ENCODE data around the gene SLC13A4.
"Not testable (repeated sequence)": the region's sequence is repeated elsewhere in the genome, so short reads cannot be mapped to it uniquely, and the experiment has no call there.

The SLC13A4 gene

GRCh38 chr7:135717693-135718092 lies 10.3 kb downstream of the SLC13A4 start:
- no peak for DNase-seq

- peak; percentile 7 for DNase-seq
Measured at GRCh38 chr7:135716677-135717238, 11.2 kb downstream of the SLC13A4 start.

DNA sequence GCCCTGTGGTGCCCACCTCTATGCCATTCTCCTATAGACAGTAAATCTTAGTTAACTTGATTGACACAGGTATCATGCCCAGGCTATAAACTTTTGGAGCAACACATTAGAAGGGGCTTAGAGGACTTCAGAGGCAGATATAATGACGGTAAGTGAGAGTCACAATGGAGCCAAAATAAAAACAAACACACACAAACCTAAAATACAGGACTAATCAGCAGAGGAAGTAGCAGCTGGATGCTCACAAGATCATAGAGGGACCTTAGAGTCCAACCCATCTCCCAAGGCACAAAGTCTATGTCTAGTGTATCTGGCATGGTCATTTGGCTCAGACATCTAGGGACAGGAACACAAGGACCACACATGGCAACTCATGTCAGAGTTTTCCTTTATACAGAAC lies 12.3 kb downstream of the SLC13A4 start:
- no peak for DNase-seq

GRCh38 chr7:135715055-135715522 lies 12.9 kb downstream of the SLC13A4 start:
- no peak for DNase-seq

DNA sequence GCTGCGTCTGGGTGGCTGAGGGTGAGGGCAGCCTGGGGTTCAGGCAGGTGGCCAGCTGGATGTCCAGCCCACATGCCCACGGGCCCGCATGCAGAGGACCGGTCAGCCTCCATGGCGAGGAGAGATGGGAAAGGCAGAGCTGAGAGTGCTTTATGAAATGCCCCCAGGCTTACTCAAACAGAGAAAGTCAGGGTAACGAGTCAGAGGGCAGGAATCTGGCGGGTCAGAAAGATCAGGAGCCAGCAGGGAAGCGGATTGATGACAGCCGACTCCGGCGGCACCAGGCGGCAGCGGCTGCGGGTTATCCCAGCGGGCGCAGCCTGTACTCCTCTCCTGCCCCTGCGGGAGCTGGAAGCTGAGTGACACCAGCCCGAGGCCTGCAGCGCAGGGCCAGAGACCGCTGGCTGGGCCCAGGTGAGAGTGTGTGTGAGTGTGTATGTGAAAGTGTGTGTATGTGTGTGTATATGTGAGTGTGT lies 13.4 kb downstream of the SLC13A4 start:
- no peak for DNase-seq

- no peak for DNase-seq
Measured at GRCh38 chr7:135713836-135714470, 14.0 kb downstream of the SLC13A4 start.

DNA sequence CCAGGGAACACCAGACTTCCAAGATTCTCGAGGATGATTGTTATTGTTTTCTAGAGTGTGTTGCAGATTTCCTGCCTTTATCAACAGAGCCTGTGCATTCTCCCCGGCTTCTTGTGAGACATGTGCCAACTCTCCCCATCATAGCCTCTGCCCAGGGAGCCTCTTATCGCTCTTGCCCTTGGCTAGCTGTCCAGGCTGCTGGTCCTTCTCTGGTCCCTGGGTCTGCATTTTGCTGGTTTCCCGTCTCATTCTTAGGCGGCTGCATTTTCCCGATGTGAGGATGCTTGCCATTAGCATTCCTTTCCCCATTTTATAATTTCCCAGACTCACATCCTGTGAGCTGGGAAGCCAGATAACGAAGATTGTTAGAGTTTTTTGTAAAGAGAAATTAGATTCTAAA lies 15.2 kb downstream of the SLC13A4 start:
- no peak for DNase-seq

DNA sequence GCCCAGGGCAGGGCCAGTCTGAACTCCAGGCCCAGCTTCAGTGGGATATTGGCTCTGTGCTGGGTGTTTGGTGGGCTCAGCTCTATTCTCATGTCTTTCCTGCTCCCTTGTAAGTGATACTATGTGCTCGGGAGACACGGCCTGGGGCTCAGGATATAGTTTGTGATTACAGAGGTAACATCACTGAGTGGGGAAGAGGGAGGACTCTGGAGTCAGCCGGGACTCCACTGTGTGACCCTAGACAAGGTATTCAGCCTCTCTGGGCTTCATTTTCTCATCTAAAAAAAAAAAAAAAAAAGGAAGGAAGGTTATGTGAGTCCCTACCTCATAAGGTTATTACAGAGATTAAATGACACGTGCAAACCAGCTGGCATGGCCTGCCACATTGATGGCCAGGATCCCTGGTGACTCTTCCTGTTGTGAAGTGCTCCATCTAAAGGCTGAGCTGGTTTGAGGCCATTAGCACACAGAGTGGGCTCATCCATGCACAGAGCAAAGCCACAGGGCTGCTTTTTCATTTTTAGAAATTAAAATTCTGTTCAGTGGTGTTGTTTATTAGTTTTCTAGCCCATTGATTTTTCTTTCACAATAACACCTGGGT lies 15.7 kb downstream of the SLC13A4 start:
- no peak for DNase-seq

DNA sequence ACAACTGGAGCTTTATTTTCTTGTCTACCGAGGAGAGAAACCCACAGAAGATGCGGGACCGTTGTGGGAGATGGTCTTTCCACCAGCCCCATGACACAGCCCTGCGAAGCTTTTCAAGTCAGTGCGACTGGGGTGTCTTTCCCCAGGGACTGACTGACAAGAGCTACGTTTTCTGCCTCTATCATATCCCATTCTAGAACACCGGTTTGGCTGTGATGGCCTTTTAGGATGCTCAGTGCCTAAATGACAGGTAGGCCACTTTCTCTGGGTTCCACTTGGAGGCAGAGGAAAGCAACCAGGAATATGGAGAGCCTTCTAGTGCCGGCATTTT lies 16.9 kb downstream of the SLC13A4 start:
- no peak for DNase-seq

- DNase-seq = no peak
Measured at GRCh38 chr7:135710417-135711138, 17.4 kb downstream of the SLC13A4 start.

DNA sequence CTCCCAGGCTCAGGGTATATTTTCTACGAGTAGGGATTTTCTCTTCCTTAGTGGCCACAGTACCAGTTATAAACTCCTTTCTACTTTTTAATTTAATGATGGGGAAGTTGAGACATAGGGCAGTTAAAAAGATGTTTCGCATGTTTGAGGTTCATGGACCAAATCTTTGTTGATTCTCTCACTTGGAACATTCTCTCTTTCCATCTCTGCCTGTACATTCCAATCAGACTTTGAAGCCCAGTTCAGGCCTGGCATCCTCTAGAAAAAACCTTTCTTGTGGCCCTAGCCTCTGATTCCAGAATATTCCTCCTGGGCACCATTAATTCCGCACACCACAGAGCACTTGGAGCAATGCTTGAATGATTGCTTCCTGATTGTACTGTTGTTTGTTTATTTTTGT lies 18.5 kb downstream of the SLC13A4 start:
- no peak for DNase-seq

GRCh38 chr7:135708041-135708440 lies 19.9 kb downstream of the SLC13A4 start:
- DNase-seq = no peak

DNA sequence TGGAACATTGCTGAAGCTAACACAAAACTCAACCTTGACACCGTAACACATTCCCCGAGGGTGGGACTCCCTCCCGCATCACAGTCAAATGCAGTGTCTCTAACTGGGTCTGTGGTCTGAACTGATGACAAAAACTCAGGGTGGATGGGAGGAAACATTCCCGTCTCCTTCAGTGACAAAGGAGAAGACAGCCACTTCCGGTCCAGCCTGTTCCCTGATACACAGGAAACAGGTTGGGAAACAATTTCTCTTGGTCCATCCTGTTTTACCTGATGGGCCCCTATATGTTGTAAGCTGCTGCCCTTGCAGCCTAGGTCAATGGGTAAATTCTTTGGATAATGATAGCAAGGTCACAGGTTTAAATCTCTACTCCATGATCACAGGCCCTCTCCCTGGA lies 20.4 kb downstream of the SLC13A4 start:
- no peak for DNase-seq

DNA sequence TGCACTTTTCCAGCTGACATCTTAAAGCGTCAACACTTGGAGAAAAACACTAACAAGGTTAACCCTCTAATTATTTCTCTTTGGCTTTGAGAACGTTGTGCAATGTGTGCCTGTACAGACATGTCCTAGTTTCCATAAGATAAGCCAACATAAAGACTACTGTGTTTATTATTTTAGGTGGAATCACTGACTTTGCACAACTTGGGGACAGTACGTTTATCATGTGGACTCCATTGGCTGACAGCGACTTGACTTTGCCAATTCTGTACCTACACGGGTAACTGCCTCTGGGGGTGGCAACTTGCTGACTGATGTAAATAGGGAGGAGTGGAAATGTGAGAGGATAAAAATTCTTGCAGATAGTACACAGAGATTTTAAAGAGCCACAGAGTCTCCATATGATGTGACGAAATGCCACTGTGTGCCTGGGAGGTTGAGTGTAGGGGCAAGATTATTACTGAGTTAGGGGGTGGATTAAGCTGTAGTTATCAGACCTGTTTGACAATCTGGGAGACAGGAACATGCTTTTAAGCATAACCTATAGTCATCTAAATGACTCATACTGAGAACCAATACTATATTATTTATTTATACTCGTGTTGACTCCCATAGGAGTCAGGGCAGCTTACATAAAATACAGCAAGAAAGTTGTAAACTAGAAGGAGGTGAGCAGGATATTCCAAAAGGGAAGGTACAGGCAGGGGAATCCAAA lies 21.0 kb downstream of the SLC13A4 start:
- DNase-seq = no peak

- DNase-seq = no peak
Measured at GRCh38 chr7:135706038-135706742, 21.8 kb downstream of the SLC13A4 start.

DNA sequence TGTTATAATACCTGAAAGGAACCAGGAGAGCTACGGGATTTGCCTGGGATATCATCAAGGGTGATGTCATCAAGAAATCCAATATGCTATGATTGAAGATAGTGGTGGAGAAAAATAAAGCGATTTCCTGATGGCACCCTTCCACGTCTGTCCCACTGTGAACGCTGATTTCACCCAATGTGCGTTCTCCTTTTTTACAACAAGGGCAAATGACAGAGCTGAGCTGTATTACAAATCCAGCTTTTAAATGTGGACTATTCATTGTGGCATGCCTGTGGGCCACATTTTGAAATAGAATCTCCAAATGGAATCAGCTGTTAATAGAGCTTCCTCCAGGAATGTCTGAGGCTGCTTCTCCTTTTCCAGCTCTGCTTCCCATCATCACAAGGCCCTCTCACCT lies 23.3 kb downstream of the SLC13A4 start:
- no peak for DNase-seq

DNA sequence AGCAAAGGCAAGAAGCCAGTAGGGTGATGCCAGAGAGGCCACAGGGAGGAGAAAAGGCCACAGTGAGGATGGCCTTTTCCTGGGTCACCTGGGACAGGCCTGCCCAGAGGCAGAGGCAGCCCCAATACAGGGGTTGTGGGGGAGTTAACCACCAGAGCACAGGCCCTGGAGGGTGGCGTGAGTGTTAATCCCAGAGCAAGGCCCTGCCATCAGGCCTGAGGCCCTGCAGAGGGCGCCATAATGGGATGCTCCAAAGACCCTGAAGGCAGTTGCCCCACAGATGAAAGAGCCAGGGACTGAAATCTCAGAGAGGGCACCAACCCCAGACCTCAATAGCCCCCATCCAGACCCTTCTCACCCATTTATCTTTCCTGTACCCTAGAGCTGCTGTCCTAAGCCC lies 23.9 kb downstream of the SLC13A4 start:
- DNase-seq = no peak

- DNase-seq = no peak
Measured at GRCh38 chr7:135697276-135698049, 30.5 kb downstream of the SLC13A4 start.

DNA sequence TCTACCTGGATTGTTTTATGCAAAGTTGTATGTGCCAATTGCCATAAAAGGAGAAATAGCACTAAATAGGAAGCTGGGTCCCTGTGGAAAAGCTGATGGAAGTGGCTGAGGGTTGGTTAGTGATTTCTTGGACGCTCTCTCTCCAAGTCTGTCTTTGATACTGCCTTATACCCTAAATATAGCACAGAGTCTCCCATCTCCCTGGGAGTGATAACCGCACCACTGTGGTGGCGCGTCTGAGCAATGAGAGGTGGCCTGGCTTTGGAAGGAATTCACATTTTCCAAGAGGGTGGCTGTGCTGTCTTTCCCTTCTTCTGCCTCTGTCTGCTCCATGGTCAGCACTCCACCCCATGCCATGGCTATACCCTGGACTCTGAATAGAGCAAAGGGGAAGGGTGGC lies 34.4 kb downstream of the SLC13A4 start:
- DNase-seq = no peak

- DNase-seq = not testable (repeated sequence)
Measured at GRCh38 chr7:135692606-135693005, 35.4 kb downstream of the SLC13A4 start.

DNA sequence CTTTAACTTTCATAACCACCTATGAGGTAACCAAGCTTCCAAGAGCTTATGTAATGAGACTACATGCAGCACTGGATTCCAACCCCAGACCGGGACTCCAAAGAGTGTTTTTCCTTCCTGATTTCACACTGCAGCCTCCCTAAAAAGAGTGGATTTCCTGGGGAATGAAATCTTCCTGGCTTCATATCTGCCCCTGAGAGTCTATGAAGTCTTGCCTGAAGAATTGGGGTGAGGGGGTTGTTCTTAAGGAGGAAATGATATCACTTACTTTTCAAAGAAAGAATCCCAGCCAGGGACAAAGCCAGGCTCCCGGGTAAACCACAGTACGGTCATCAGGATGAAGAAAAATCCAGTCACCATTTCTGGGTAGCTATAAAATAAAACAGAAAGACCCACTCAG lies 35.9 kb downstream of the SLC13A4 start:
- DNase-seq = no peak

GRCh38 chr7:135690566-135690965 lies 37.4 kb downstream of the SLC13A4 start:
- no peak for DNase-seq

Data from SHP77 treated with DMSO at 0.1 percent for 48 hours (cell line).